ENCODE results near the gene GHDC. TPM values are rescaled to one million over a fixed set of nuclear protein-coding genes. Genes with fewer than 3 reads are reported as not detected.
A peak's percentile ranks its signal among the peaks of the same experiment; 100 is the strongest.

Gene GHDC
- total RNA-seq, 1 experiment from 2014 or later: 8.5 TPM

DNA sequence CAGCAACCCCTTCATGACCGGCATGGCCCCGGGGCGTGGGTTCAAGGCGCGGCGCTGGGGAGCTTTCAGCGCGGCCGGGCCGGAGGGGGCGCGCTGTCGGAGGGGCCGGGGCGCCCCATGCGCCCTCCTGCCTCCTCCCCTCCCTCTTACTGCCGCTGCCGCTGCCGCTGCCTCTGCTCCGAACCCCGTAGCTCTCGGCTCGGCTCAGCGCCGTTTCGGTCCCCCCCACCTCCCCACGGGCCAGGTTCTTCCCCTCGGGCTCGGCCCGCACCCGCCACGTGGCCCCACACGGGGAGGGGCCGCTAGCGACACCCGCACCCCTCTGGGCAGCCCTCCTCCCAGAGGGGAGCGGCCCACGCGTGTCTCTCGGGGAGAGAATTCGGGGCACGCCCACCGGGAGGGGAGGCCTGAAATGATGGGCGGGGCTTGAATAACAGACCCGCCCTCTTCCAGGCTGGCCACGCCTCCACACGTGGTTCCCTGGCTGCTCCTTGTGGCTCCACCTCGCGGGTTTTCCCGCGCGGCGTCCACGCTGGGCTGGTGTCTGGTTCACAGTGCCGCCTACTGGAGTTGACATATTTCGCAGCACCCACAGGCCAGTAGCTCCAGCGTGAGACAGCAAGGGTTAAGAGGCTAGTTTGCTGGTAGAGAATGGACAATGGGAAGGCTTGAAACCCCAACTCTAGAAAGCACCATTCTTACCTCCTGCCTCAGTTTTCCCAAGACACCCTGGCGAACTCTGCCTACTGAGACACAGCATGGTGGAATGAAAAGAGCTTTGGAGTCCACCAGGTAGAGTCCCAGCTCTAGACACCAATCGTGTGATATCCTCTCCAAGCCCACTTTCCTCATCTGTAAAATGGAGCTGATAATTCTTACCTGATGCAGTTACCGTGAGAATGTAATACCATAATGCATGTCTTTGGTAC lies 13.1 kb downstream of the GHDC start, which contains the start of gene KCNH4:
KCNH4 (minus strand) TSS at position 221 of the 929 bp plus-strand sequence; CDS start at position 24, 197 bp downstream.
- H3K27me3 Mint-ChIP-seq (ENCODE audit: low read depth): peaks cover 72% of the 10 kb centered on the region

More for the DNA sequence above, 13.1 kb downstream of the GHDC start, which contains the start of gene KCNH4:
- no peak within 1 kb of the TSS for H2AFZ ChIP-seq (ENCODE audit: low read length)
- no peak within 1 kb of the TSS for H4K8ac ChIP-seq (replicated peaks; ENCODE audit: insufficient read length, low read depth, low read length)
- H2BK20ac ChIP-seq (ENCODE audit: low read depth, low read length, poor library complexity, severe bottlenecking): no peak within 1 kb of the TSS
- no peaks in the 10 kb centered on the region for H4K20me1 ChIP-seq (ENCODE audit: control insufficient read depth, insufficient read depth, insufficient read length)
- H3K9me3 Mint-ChIP-seq: no peaks in the 10 kb centered on the region; a peak in 1 of 5 replicates
- H3K14ac ChIP-seq (ENCODE audit: insufficient read depth, low read length): no peak within 1 kb of the TSS; the same call in 1 of the 2 replicates
- no peaks in the 10 kb centered on the region for H3K9me3 ChIP-seq (ENCODE audit: control insufficient read depth, low read depth, low read length)
- H3K9ac ChIP-seq (ENCODE audit: extremely low read depth, insufficient read length, low read length): no peak within 1 kb of the TSS
- no peaks in the 10 kb centered on the region for H3K79me2 ChIP-seq (ENCODE audit: insufficient read depth, low read length)
- H2BK15ac ChIP-seq (ENCODE audit: low read depth, low read length): no peak within 1 kb of the TSS
- no peaks in the 10 kb centered on the region for H3K36me3 Mint-ChIP-seq (ENCODE audit: insufficient read depth in 1 of 3, low read depth in 3 of 3)
- WGBS (ENCODE audit: extremely low coverage, insufficient read length, low lambda C conversion rate): no CpG with 5 or more reads among the region's 60 CpGs
- no peak within 1 kb of the TSS; a peak in 1 of 7 replicates for H3K27ac Mint-ChIP-seq
- no peak within 1 kb of the TSS for H2BK12ac ChIP-seq (ENCODE audit: insufficient read length, low read depth, low read length)
- no peak within 1 kb of the TSS for H2BK5ac ChIP-seq (ENCODE audit: insufficient read length, low read length)
- H3K4me1 ChIP-seq (ENCODE audit: insufficient read depth, low read length): peaks cover 3% of the 10 kb centered on the region; the same call in 1 of the 2 replicates
- peaks cover 10% of the 10 kb centered on the region; the same call in 1 of the 2 replicates for H3K27me3 ChIP-seq (ENCODE audit: insufficient read depth, low read length)
- peak; percentile 80 for DNase-seq
- H3K18ac ChIP-seq (ENCODE audit: insufficient read length, low read depth, low read length): no peak within 1 kb of the TSS
- H2BK120ac ChIP-seq (ENCODE audit: low read depth, low read length, poor library complexity, severe bottlenecking): no peak within 1 kb of the TSS
- H3K4me2 ChIP-seq (ENCODE audit: insufficient read depth, insufficient read length, low read length): peak within 1 kb of the TSS; percentile 60
- no peak within 1 kb of the TSS for H3K4ac ChIP-seq (ENCODE audit: low read depth, low read length)
- peaks cover 21% of the 10 kb centered on the region for H3K23me2 ChIP-seq (ENCODE audit: insufficient read length, low read depth, low read length, poor library complexity, severe bottlenecking)
- H4K91ac ChIP-seq (ENCODE audit: insufficient read length, low read depth, low read length): no peak within 1 kb of the TSS
- no peak within 1 kb of the TSS for H3T11ph ChIP-seq (ENCODE audit: low read length)
- no peaks in the 10 kb centered on the region for H3K79me1 ChIP-seq (ENCODE audit: insufficient read depth, low read depth, low read length, poor library complexity, severe bottlenecking)
- H4K5ac ChIP-seq (ENCODE audit: insufficient read length, low read depth, low read length): no peak within 1 kb of the TSS
- peaks cover 21 to 40% of the 10 kb centered on the region in 2 experiments for H3K4me1 Mint-ChIP-seq
- H2AK5ac ChIP-seq (ENCODE audit: insufficient read length, low read length): no peak within 1 kb of the TSS
- H3K56ac ChIP-seq (ENCODE audit: insufficient read length, low read depth, low read length): no peak within 1 kb of the TSS
- TF ChIP-seq CTCF (conservative IDR thresholded peaks at IDR 0.05): peak; percentile 53
- H3K23ac ChIP-seq (ENCODE audit: insufficient read length, low read depth, low read length): no peak within 1 kb of the TSS
- H3K4me3 Mint-ChIP-seq: peak within 1 kb of the TSS; percentile 63 to 87
- H3K27ac ChIP-seq (ENCODE audit: insufficient read length, low read depth, low read length): no peak within 1 kb of the TSS
